HEK293 (cell line): Measurements from ENCODE around the gene IFNLR1.

Experiments used
- GLIS2 ChIP-seq: fragments of 450-650 bp; formaldehyde crosslinking; IDR thresholded peaks from 2 replicates; pipeline ENCODE4 v1.5.1; 2016; ENCODE audit warnings: missing biosample characterization, missing genetic modification characterization
- HOXC10 ChIP-seq: sonication (generic); formaldehyde crosslinking; IDR thresholded peaks from 2 replicates; pipeline ENCODE4 v1.8.1; 2023; ENCODE audit warnings: mild to moderate bottlenecking, missing genetic modification reagents
- INSM2 ChIP-seq: fragments of 450-650 bp; formaldehyde crosslinking; IDR thresholded peaks from 2 replicates; pipeline ENCODE4 v1.5.1; 2016; ENCODE audit warnings: missing biosample characterization, missing genetic modification characterization
- KLF7 ChIP-seq: fragments of 450-650 bp; formaldehyde crosslinking; IDR thresholded peaks from 2 replicates; pipeline ENCODE4 v1.5.1; 2016; ENCODE audit warnings: missing biosample characterization, missing genetic modification characterization, borderline replicate concordance
- SCRT1 ChIP-seq: fragments of 450-650 bp; formaldehyde crosslinking; IDR thresholded peaks from 2 replicates; pipeline ENCODE4 v1.5.1; 2016; ENCODE audit warnings: missing biosample characterization, missing genetic modification characterization, borderline replicate concordance
- YY2 ChIP-seq: fragments of 450-650 bp; formaldehyde crosslinking; IDR thresholded peaks from 2 replicates; pipeline ENCODE4 v1.5.1; 2016; ENCODE audit warnings: missing biosample characterization, missing genetic modification characterization
- ZNF202 ChIP-seq: fragments of 450-650 bp; formaldehyde crosslinking; IDR thresholded peaks from 2 replicates; pipeline ENCODE4 v1.5.1; 2016; ENCODE audit warnings: missing biosample characterization, missing genetic modification characterization, borderline replicate concordance
- ZNF274 ChIP-seq, 2 experiments: fragments of 200-500 bp in 1 of 2; fragments of 450-650 bp in 1 of 2; sonication (Bioruptor generic) in 1 of 2; formaldehyde crosslinking in 1 of 2; IDR thresholded peaks; 2 replicates each; pipeline versions ENCODE4 v1.5.1 to v1.6.1; 2014 to 2016; ENCODE audit warnings: borderline replicate concordance in 1 of 2, inconsistent platforms in 1 of 2, low read length in 1 of 2, missing biosample characterization in 1 of 2, missing genetic modification characterization in 1 of 2
- ZNF404 ChIP-seq: fragments of 450-650 bp; formaldehyde crosslinking; IDR thresholded peaks from 2 replicates; pipeline ENCODE4 v1.5.1; 2017; ENCODE audit warnings: missing biosample characterization, missing genetic modification characterization
- ZNF473 ChIP-seq: fragments of 450-650 bp; formaldehyde crosslinking; IDR thresholded peaks from 2 replicates; pipeline ENCODE4 v1.5.1; 2017; ENCODE audit warnings: missing biosample characterization, missing genetic modification characterization
- ZNF580 ChIP-seq: fragments of 450-650 bp; formaldehyde crosslinking; IDR thresholded peaks from 2 replicates; pipeline ENCODE4 v1.5.1; 2016; ENCODE audit warnings: missing biosample characterization, missing genetic modification characterization
- ZNF600 ChIP-seq: fragments of 450-650 bp; formaldehyde crosslinking; IDR thresholded peaks from 2 replicates; pipeline ENCODE4 v1.5.1; 2016; ENCODE audit warnings: missing biosample characterization, missing genetic modification characterization
- ZNF664 ChIP-seq: fragments of 450-650 bp; formaldehyde crosslinking; IDR thresholded peaks from 2 replicates; pipeline ENCODE4 v1.5.1; 2016; ENCODE audit warnings: missing biosample characterization, missing genetic modification characterization
- ZNF677 ChIP-seq: fragments of 450-650 bp; IDR thresholded peaks from 2 replicates; pipeline ENCODE4 v1.5.0; 2018; ENCODE audit warnings: missing biosample characterization, mild to moderate bottlenecking, missing genetic modification characterization, moderate library complexity
- ZNF768 ChIP-seq: fragments of 450-650 bp; formaldehyde crosslinking; IDR thresholded peaks from 2 replicates; pipeline ENCODE4 v1.5.1; 2018; ENCODE audit warnings: missing biosample characterization, mild to moderate bottlenecking, missing genetic modification characterization
- ZNF792 ChIP-seq: fragments of 450-650 bp; formaldehyde crosslinking; IDR thresholded peaks from 2 replicates; pipeline ENCODE4 v1.5.1; 2016; ENCODE audit warnings: missing biosample characterization, missing genetic modification characterization
- TF ChIP-seq, protein P1 (sequence below): fragments of 450-650 bp; formaldehyde crosslinking; IDR thresholded peaks from 2 replicates; pipeline ENCODE4 v1.5.1; 2016; ENCODE audit warnings: missing biosample characterization, missing genetic modification characterization, borderline replicate concordance
- TF ChIP-seq, protein P2 (sequence below): fragments of 450-650 bp; formaldehyde crosslinking; IDR thresholded peaks from 2 replicates; pipeline ENCODE4 v1.5.1; 2017; ENCODE audit warnings: missing biosample characterization, missing genetic modification characterization
- TF ChIP-seq, protein P3 (sequence below): fragments of 450-650 bp; formaldehyde crosslinking; IDR thresholded peaks from 2 replicates; pipeline ENCODE4 v1.5.1; 2016; ENCODE audit warnings: missing biosample characterization, missing genetic modification characterization, low read depth
- TF ChIP-seq, protein P4 (sequence below): fragments of 450-650 bp; formaldehyde crosslinking; IDR thresholded peaks from 2 replicates; pipeline ENCODE4 v1.5.1; 2016; ENCODE audit warnings: missing biosample characterization, missing genetic modification characterization
- TF ChIP-seq, protein P5 (sequence below): IDR thresholded peaks from 2 replicates; pipeline ENCODE4 v1.6.1; 2011; ENCODE audit warnings: mild to moderate bottlenecking, low read depth, low read length, borderline replicate concordance

The IFNLR1 gene

DNA sequence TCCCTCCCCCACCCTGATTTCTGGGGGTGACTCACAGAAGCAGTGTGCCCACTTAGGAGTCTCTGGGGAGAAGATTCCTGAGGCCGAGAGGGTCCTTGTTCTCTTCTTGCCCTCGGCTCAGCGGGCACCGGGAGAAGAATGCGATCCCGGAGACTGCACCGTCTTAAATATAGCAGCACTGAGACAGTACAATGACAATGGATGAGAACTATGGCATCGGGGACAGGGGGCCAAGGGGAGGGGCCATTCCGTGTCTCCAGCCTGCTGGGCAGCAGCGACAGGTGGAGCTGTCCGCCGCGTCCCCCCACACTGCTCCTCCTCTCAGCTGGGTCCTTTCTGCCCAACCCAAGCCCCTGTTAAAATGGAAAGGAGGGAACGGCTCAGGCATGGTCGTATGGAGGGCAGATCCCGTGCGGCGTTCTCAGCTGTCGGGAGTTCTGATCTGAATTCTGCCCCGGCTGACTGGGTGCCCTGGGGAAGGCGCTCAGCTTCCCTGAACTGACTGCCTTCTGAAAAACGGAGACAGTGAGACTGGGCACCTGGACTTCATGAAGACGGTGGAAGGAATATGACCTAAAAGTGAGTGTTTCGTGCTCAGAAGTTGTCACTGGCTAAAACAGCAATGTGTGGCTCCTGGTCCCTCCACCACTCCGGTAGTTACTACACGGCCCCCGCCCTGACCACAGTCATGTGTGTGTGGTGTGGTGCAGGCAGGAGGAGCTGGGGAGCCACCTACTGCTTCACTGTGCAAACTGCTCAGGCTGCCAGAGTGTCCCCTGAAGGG, 74.9 kb downstream of the IFNLR1 start, which contains the start of gene MYOM3 (continued):
- TF ChIP-seq, protein P1, sequence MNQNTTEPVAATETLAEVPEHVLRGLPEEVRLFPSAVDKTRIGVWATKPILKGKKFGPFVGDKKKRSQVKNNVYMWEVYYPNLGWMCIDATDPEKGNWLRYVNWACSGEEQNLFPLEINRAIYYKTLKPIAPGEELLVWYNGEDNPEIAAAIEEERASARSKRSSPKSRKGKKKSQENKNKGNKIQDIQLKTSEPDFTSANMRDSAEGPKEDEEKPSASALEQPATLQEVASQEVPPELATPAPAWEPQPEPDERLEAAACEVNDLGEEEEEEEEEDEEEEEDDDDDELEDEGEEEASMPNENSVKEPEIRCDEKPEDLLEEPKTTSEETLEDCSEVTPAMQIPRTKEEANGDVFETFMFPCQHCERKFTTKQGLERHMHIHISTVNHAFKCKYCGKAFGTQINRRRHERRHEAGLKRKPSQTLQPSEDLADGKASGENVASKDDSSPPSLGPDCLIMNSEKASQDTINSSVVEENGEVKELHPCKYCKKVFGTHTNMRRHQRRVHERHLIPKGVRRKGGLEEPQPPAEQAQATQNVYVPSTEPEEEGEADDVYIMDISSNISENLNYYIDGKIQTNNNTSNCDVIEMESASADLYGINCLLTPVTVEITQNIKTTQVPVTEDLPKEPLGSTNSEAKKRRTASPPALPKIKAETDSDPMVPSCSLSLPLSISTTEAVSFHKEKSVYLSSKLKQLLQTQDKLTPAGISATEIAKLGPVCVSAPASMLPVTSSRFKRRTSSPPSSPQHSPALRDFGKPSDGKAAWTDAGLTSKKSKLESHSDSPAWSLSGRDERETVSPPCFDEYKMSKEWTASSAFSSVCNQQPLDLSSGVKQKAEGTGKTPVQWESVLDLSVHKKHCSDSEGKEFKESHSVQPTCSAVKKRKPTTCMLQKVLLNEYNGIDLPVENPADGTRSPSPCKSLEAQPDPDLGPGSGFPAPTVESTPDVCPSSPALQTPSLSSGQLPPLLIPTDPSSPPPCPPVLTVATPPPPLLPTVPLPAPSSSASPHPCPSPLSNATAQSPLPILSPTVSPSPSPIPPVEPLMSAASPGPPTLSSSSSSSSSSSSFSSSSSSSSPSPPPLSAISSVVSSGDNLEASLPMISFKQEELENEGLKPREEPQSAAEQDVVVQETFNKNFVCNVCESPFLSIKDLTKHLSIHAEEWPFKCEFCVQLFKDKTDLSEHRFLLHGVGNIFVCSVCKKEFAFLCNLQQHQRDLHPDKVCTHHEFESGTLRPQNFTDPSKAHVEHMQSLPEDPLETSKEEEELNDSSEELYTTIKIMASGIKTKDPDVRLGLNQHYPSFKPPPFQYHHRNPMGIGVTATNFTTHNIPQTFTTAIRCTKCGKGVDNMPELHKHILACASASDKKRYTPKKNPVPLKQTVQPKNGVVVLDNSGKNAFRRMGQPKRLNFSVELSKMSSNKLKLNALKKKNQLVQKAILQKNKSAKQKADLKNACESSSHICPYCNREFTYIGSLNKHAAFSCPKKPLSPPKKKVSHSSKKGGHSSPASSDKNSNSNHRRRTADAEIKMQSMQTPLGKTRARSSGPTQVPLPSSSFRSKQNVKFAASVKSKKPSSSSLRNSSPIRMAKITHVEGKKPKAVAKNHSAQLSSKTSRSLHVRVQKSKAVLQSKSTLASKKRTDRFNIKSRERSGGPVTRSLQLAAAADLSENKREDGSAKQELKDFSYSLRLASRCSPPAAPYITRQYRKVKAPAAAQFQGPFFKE (tag by site-specific recombination), result 0 out of 2 replicates have a peak, but pooled peaks have one; percentile 47
- TF ChIP-seq, protein P2, sequence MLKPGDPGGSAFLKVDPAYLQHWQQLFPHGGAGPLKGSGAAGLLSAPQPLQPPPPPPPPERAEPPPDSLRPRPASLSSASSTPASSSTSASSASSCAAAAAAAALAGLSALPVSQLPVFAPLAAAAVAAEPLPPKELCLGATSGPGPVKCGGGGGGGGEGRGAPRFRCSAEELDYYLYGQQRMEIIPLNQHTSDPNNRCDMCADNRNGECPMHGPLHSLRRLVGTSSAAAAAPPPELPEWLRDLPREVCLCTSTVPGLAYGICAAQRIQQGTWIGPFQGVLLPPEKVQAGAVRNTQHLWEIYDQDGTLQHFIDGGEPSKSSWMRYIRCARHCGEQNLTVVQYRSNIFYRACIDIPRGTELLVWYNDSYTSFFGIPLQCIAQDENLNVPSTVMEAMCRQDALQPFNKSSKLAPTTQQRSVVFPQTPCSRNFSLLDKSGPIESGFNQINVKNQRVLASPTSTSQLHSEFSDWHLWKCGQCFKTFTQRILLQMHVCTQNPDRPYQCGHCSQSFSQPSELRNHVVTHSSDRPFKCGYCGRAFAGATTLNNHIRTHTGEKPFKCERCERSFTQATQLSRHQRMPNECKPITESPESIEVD (tag by site-specific recombination), result no peak
- TF ChIP-seq INSM2 (tag by site-specific recombination) (no peak), ZNF792 (0 out of 2 replicates have a peak, but pooled peaks have one; percentile 45), ZNF404 (tag by site-specific recombination) (no peak), ZNF473 (tag by site-specific recombination) (no peak), ZNF664 (tag by site-specific recombination) (no peak), GLIS2 (tag by site-specific recombination) (0 out of 2 replicates have a peak, but pooled peaks have one; percentile 9), ZNF274 (IDR thresholded peaks at IDR 0.05; ENCODE audit: low read length) (no peak), ZNF274 (tag by site-specific recombination; IDR thresholded peaks at IDR 0.05; ENCODE audit: borderline replicate concordance) (no peak), ZNF202 (tag by site-specific recombination) (no peak), ZNF768 (tag by site-specific recombination) (peak; percentile 46; the same call in 1 of the 2 replicates), ZNF600 (peak; percentile 65; the same call in 1 of the 2 replicates), KLF7 (tag by site-specific recombination) (no peak), ZNF677 (tag by site-specific recombination) (no peak), YY2 (tag by site-specific recombination) (no peak), HOXC10 (CRISPR knock-in tag) (no peak), SCRT1 (tag by site-specific recombination) (0 out of 2 replicates have a peak, but pooled peaks have one; percentile 40), ZNF580 (no peak)
- TF ChIP-seq, protein P3, sequence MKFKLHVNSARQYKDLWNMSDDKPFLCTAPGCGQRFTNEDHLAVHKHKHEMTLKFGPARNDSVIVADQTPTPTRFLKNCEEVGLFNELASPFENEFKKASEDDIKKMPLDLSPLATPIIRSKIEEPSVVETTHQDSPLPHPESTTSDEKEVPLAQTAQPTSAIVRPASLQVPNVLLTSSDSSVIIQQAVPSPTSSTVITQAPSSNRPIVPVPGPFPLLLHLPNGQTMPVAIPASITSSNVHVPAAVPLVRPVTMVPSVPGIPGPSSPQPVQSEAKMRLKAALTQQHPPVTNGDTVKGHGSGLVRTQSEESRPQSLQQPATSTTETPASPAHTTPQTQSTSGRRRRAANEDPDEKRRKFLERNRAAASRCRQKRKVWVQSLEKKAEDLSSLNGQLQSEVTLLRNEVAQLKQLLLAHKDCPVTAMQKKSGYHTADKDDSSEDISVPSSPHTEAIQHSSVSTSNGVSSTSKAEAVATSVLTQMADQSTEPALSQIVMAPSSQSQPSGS (tag by site-specific recombination), result no peak
- TF ChIP-seq, protein P4, sequence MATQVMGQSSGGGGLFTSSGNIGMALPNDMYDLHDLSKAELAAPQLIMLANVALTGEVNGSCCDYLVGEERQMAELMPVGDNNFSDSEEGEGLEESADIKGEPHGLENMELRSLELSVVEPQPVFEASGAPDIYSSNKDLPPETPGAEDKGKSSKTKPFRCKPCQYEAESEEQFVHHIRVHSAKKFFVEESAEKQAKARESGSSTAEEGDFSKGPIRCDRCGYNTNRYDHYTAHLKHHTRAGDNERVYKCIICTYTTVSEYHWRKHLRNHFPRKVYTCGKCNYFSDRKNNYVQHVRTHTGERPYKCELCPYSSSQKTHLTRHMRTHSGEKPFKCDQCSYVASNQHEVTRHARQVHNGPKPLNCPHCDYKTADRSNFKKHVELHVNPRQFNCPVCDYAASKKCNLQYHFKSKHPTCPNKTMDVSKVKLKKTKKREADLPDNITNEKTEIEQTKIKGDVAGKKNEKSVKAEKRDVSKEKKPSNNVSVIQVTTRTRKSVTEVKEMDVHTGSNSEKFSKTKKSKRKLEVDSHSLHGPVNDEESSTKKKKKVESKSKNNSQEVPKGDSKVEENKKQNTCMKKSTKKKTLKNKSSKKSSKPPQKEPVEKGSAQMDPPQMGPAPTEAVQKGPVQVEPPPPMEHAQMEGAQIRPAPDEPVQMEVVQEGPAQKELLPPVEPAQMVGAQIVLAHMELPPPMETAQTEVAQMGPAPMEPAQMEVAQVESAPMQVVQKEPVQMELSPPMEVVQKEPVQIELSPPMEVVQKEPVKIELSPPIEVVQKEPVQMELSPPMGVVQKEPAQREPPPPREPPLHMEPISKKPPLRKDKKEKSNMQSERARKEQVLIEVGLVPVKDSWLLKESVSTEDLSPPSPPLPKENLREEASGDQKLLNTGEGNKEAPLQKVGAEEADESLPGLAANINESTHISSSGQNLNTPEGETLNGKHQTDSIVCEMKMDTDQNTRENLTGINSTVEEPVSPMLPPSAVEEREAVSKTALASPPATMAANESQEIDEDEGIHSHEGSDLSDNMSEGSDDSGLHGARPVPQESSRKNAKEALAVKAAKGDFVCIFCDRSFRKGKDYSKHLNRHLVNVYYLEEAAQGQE (tag by site-specific recombination), result no peak; the same call in 1 of the 2 replicates
- TF ChIP-seq, protein P5, sequence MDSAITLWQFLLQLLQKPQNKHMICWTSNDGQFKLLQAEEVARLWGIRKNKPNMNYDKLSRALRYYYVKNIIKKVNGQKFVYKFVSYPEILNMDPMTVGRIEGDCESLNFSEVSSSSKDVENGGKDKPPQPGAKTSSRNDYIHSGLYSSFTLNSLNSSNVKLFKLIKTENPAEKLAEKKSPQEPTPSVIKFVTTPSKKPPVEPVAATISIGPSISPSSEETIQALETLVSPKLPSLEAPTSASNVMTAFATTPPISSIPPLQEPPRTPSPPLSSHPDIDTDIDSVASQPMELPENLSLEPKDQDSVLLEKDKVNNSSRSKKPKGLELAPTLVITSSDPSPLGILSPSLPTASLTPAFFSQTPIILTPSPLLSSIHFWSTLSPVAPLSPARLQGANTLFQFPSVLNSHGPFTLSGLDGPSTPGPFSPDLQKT, result no peak
